OCI-LY1 (cell line): ENCODE data around the gene TRIM74.
A peak's percentile ranks its signal among the peaks of the same experiment; 100 is the strongest.
"Not testable (repeated sequence)": the region's sequence is repeated elsewhere in the genome, so short reads cannot be mapped to it uniquely, and the experiment has no call there.

Source experiments
- H2AFZ ChIP-seq: fragments of 200-600 bp; sonication (generic), shearing (Covaris generic); 2 replicates; pipeline ENCODE4 v1.6.0; 2014; ENCODE audit warnings: antibody characterized with exemption, mild to moderate bottlenecking, low read length
- H3F3A ChIP-seq: fragments of 200-600 bp; sonication (generic), shearing (Covaris generic); 2 replicates; pipeline ENCODE4 v1.6.0; 2014; ENCODE audit warnings: mild to moderate bottlenecking, antibody characterized with exemption, low read length, moderate library complexity; ENCODE audit not compliant: insufficient read depth
- H3K27ac ChIP-seq: fragments of 200-600 bp; sonication (generic); 2 replicates; pipeline ENCODE4 v1.5.1; 2014; ENCODE audit warnings: low read length, mixed run types, mild to moderate bottlenecking, low read depth; ENCODE audit not compliant: poor library complexity, severe bottlenecking
- H3K27me3 ChIP-seq: fragments of 200-600 bp; sonication (generic); 2 replicates; pipeline ENCODE4 v1.6.0; 2014; ENCODE audit warnings: antibody characterized with exemption, mild to moderate bottlenecking, low read length, moderate library complexity; ENCODE audit not compliant: insufficient read depth
- H3K36me3 ChIP-seq: fragments of 200-600 bp; sonication (generic); 2 replicates; pipeline ENCODE4 v1.6.1; 2014; ENCODE audit warnings: mild to moderate bottlenecking, antibody characterized with exemption, low read length, moderate library complexity, mixed read lengths; ENCODE audit not compliant: insufficient read depth
- H3K4me1 ChIP-seq: fragments of 200-600 bp; sonication (generic); 2 replicates; pipeline ENCODE4 v1.5.1; 2014; ENCODE audit warnings: mild to moderate bottlenecking, low read length, moderate library complexity; ENCODE audit not compliant: insufficient read depth, severe bottlenecking
- H3K4me2 ChIP-seq: fragments of 200-600 bp; sonication (generic), shearing (Covaris generic); 2 replicates; pipeline ENCODE4 v1.6.1; 2014; ENCODE audit warnings: low read length
- H3K4me3 ChIP-seq: fragments of 200-600 bp; sonication (generic); 2 replicates; pipeline ENCODE4 v1.5.1; 2014; ENCODE audit warnings: low read length, low read depth, mild to moderate bottlenecking, mixed read lengths; ENCODE audit not compliant: poor library complexity, severe bottlenecking
- H3K79me2 ChIP-seq: fragments of 200-600 bp; shearing (Covaris generic); 2 replicates; pipeline ENCODE4 v1.6.1; 2016; ENCODE audit warnings: mixed run types, low read length, mixed read lengths; ENCODE audit not compliant: insufficient read depth
- H3K9ac ChIP-seq: fragments of 200-600 bp; sonication (generic), shearing (Covaris generic); 2 replicates; pipeline ENCODE4 v1.6.1; 2014; ENCODE audit warnings: mild to moderate bottlenecking, low read length, mixed read lengths
- H3K9me2 ChIP-seq: fragments of 200-600 bp; sonication (generic), shearing (Covaris generic); 2 replicates; pipeline ENCODE4 v1.6.1; 2014; ENCODE audit warnings: low read depth, mild to moderate bottlenecking, low read length, mixed read lengths
- H3K9me3 ChIP-seq: fragments of 200-600 bp; shearing (Covaris generic); 2 replicates; pipeline ENCODE4 v1.6.1; 2014; ENCODE audit warnings: low read length, mixed read lengths
- H4K20me1 ChIP-seq: fragments of 200-600 bp; sonication (generic), shearing (Covaris generic); 2 replicates; pipeline ENCODE4 v1.6.0; 2016; ENCODE audit warnings: mild to moderate bottlenecking, low read length; ENCODE audit not compliant: insufficient read depth
- EZH2 ChIP-seq: fragments of 200-600 bp; sonication (generic), shearing (Covaris generic); IDR thresholded peaks from 2 replicates; pipeline ENCODE4 v1.8.0; 2017; ENCODE audit warnings: borderline replicate concordance, mixed run types, mild to moderate bottlenecking, antibody characterized with exemption, low read length, moderate library complexity, mixed read lengths
- TF ChIP-seq, protein P1 (sequence below): fragments of 200-600 bp; sonication (generic), shearing (Covaris generic); IDR thresholded peaks from 2 replicates; pipeline ENCODE4 v1.5.1; 2017; ENCODE audit warnings: mild to moderate bottlenecking, antibody characterized with exemption, low read length, moderate library complexity, mixed read lengths

The TRIM74 gene

DNA sequence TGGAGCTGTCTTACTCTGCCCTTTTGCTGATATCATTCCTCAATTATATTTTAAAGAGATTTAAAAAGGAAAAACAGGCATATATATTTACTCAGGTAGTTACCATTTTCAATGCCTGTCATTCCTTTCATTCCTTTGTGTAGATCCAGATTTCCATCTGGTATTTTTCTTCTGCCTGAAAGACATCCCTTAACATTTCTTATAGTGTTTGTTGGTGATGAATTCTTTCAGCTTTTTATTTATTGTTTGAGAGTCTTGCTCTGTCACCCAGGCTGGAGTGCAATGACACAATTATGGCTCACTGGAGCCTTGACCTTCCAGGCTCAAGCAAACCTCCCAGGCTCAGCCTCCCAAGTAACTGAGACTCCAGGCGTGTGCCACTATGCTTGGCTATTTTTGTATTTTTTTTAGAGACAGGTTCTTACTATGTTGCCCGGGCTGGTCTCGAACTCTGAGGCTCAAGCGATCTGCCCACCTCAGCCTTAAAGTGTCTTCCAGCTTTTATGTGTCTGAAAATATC, 50.0 kb downstream of the TRIM74 start:
- Histone ChIP-seq H3K9me3 (no peaks in the 10 kb centered on the region), H3K9ac (no peak overlapping the region), H3F3A (no peaks in the 10 kb centered on the region; the same call in 1 of the 2 replicates), H3K4me1 (peaks cover 6% of the 10 kb centered on the region), H3K27me3 (no peaks in the 10 kb centered on the region), H4K20me1 (no peaks in the 10 kb centered on the region), H3K4me3 (no peak overlapping the region), H3K36me3 (peaks cover 39% of the 10 kb centered on the region; the same call in 1 of the 2 replicates), H3K27ac (no peak overlapping the region), H3K9me2 (no peaks in the 10 kb centered on the region), H3K4me2 (no peak overlapping the region), H3K79me2 (peaks cover 14% of the 10 kb centered on the region), H2AFZ (no peak overlapping the region)
- no peak for TF ChIP-seq EZH2
- TF ChIP-seq, protein P1, sequence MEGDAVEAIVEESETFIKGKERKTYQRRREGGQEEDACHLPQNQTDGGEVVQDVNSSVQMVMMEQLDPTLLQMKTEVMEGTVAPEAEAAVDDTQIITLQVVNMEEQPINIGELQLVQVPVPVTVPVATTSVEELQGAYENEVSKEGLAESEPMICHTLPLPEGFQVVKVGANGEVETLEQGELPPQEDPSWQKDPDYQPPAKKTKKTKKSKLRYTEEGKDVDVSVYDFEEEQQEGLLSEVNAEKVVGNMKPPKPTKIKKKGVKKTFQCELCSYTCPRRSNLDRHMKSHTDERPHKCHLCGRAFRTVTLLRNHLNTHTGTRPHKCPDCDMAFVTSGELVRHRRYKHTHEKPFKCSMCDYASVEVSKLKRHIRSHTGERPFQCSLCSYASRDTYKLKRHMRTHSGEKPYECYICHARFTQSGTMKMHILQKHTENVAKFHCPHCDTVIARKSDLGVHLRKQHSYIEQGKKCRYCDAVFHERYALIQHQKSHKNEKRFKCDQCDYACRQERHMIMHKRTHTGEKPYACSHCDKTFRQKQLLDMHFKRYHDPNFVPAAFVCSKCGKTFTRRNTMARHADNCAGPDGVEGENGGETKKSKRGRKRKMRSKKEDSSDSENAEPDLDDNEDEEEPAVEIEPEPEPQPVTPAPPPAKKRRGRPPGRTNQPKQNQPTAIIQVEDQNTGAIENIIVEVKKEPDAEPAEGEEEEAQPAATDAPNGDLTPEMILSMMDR, result no peak

DNA sequence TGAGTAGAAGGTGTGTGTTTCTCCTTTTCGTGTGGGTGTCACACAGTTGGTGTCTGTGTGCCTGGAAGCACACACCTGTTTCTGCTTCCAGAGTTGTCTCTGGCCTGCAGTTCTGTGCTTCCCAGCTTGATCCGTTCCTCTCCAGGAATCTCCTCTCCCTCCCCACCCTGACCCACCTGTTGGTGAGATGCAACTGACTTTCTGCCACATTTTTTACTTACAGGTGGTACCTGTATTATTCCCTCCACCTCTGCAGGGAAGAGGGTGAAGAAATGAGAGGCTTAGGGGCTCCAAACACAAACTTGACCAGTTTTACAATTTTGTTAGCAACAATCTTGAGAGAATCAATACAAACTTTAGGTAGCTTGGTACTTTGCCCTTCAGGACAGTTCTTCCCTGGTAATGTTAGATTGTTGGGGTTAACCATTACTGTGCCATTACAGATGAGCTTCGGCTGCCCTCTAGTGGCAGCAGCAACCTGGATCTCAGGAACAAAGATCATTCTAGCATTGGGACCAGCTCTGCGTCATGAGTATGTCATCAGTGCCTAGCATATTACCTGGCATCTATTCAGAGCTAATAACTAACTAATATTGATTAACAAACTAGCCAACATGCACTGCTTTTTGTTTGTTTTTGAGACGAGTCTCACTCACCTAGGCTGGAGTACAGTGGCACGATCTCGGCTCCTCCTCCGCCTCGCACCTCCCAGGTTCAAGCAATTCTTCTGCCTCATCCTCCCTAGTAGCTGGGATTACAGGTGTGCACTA, 54.3 kb downstream of the TRIM74 start:
- H3K27ac ChIP-seq, H3K79me2 ChIP-seq, H3K4me3 ChIP-seq, H2AFZ ChIP-seq, H3K9me3 ChIP-seq, H3K9me2 ChIP-seq, H3K27me3 ChIP-seq, H3K9ac ChIP-seq, H3K4me1 ChIP-seq, H3K4me2 ChIP-seq, H4K20me1 ChIP-seq, H3F3A ChIP-seq: not testable (repeated sequence)
- H3K36me3 ChIP-seq, result peaks cover 45% of the 10 kb centered on the region
- TF ChIP-seq, protein P1, result peak; percentile 91

DNA sequence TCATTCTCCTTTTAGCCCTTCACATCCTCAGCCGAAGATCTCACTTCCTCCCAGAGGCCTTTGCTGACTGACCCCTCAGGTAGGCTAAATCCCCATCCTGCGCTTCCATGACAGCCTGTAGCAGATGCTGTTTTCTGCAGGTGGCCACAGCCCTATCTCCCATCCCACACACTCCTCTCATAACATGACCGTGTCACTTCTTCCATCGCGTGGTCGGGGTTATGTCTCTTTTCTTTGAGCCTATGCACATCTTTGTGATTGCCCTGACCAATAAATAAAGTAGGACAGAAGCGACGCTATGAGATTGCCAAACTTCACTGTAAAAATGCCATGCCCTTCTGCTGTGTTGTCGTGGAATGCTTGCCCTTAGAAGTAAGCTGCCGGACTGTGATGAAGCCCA, 55.5 kb downstream of the TRIM74 start:
- not testable (repeated sequence) for H2AFZ ChIP-seq, H3K79me2 ChIP-seq, H3F3A ChIP-seq, H3K9ac ChIP-seq, H3K27ac ChIP-seq, H3K4me1 ChIP-seq, H3K27me3 ChIP-seq, H3K4me2 ChIP-seq, H3K9me2 ChIP-seq, H4K20me1 ChIP-seq, H3K4me3 ChIP-seq, H3K9me3 ChIP-seq
- peaks cover 46% of the 10 kb centered on the region for H3K36me3 ChIP-seq

DNA sequence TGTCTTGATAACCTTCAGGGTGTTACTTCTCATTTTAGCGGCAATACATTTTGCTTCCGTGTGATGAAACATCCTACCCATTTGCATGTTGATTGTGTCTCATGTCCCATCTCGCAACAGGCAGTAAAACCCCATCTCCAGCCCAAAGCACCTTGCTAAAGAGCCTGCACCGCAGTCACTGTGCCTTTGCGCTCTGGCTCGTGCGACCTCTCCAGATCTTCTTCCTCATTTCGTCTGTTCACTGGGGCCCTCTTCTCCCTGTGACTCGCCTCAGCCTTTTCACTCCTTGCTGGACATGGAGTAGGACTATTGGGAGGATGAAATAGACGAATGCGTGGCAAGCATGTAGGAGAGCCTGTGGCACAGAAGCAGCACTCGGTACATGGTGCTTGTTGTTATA, 57.9 kb downstream of the TRIM74 start:
- H4K20me1 ChIP-seq, H3K9me3 ChIP-seq, H3K9ac ChIP-seq, H3K9me2 ChIP-seq, H3K4me2 ChIP-seq, H3K27me3 ChIP-seq, H3K4me3 ChIP-seq, H3K27ac ChIP-seq, H2AFZ ChIP-seq, H3K4me1 ChIP-seq, H3F3A ChIP-seq, H3K79me2 ChIP-seq: not testable (repeated sequence)
- peaks cover 50% of the 10 kb centered on the region for H3K36me3 ChIP-seq
